ENCODE results near the gene SLC22A8.
"Not testable (repeated sequence)": the region's sequence is repeated elsewhere in the genome, so short reads cannot be mapped to it uniquely, and the experiment has no call there.

SLC22A8 gene

GRCh38 chr11:62953811-62954210, 61.8 kb downstream of the SLC22A8 start:
- POLR2A ChIA-PET, result no interaction called here
- CTCF ChIA-PET, result no interaction called here
- no peak for DNase-seq (ENCODE audit: extremely low spot score)
- TF ChIP-seq BHLHE40 (IDR thresholded peaks at IDR 0.05; ENCODE audit: borderline replicate concordance), result no peak
- TF ChIP-seq ARNT (IDR thresholded peaks at IDR 0.05), result no peak
- no peak for TF ChIP-seq TARDBP (IDR thresholded peaks at IDR 0.05)
- no peak for TF ChIP-seq FOXM1 (IDR thresholded peaks at IDR 0.05; ENCODE audit: borderline replicate concordance)
- TF ChIP-seq ELF4 (IDR thresholded peaks at IDR 0.05), result no peak
- TF ChIP-seq HDGF (IDR thresholded peaks at IDR 0.05; ENCODE audit: borderline replicate concordance), result no peak

- POLR2A ChIA-PET, result interaction anchor here (0.6 kb wide), 1 partner anchor 20 kb away, joined by 3 read pairs; no protein-coding TSS in a partner anchor
- no peak for TF ChIP-seq PKNOX1 (IDR thresholded peaks at IDR 0.05)
- no peak for TF ChIP-seq ELF4 (IDR thresholded peaks at IDR 0.05)
- no peak for TF ChIP-seq TARDBP (IDR thresholded peaks at IDR 0.05)
- TF ChIP-seq NFRKB (IDR thresholded peaks at IDR 0.05), result no peak
- TF ChIP-seq HDGF (IDR thresholded peaks at IDR 0.05; ENCODE audit: borderline replicate concordance), result no peak
- TF ChIP-seq SP1 (IDR thresholded peaks at IDR 0.05), result no peak
- CTCF ChIA-PET, result interaction anchor here (0.6 to 2.1 kb wide), 2 partner anchors 27 to 139 kb away, joined by 5 to 8 read pairs; no protein-coding TSS in a partner anchor
These were observed 66.8 kb downstream of the SLC22A8 start for GRCh38 chr11:62948765-62949320.

GRCh38 chr11:62945538-62945937, 70.1 kb downstream of the SLC22A8 start:
- CTCF ChIA-PET; POLR2A ChIA-PET; DNase-seq (ENCODE audit: extremely low spot score): not testable (repeated sequence)

More at GRCh38 chr11:62948765-62949320, 66.8 kb downstream of the SLC22A8 start:
- no peak for DNase-seq (ENCODE audit: extremely low spot score)

All from HEK293T (cell line).